Measurements from ENCODE around the gene PFDN6. TPM values are rescaled to one million over a fixed set of nuclear protein-coding genes. Genes with fewer than 3 reads are reported as not detected.

PFDN6 gene
- total and polyA plus RNA-seq, 7 donors: 57.2 to 296 (median 87.6) TPM

DNA sequence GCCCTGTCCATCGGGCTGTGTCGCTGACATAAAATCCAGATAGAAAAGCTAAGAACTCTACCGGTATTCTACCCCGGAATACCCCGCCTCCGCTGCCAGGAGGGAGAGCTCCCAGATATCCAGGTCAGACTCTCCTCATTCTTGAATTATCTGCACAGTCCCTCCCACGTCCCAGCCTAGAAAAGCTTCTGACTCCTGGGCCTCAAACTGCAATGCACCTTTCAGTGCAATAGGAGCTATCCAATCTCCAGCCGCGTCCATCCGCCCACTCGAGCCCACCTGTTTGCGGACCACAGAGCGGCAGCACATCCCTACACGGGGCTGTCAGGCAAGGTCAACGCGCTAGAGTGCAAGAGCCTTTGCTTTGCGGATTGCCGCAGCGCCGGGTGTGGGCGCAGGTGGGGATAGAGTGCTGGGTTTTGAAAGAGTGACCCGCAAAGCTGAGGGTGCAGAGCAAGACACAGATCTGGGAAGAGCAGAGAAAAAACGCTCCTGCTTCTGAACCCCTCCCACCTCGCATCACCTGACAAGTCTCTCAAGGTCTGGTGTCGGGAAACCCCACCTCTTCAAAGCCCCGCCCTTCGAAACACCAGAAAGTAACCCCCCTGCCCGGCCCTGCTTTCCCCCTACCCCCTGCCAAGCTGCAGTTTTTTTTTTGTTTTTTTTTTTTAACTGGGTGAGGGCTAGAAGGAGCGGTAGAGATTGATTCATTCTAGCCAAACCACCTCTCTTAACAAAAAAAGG lies 23.1 kb downstream of the PFDN6 start:
- Histone ChIP-seq H3K27ac (peak overlapping the region; percentile 91), H3K9me3 (no peaks in the 10 kb centered on the region), H3K4me1 (peaks cover 31% of the 10 kb centered on the region), H3K36me3 (ENCODE audit: insufficient read depth in 1 of 2, low read depth in 1 of 2) (peaks cover 0 to 17% of the 10 kb centered on the region in 2 donors), H3K27me3 (ENCODE audit: insufficient read depth in 3 of 3, low read length in 2 of 3) (no peaks in the 10 kb centered on the region), H3K4me3 (peak overlapping the region; percentile 98)
- ATAC-seq (peak in 3 of 4 donors; percentile 13 to 39 (median 25)), DNase-seq (peak; percentile 50 to 54)
- TF ChIP-seq, protein P1, sequence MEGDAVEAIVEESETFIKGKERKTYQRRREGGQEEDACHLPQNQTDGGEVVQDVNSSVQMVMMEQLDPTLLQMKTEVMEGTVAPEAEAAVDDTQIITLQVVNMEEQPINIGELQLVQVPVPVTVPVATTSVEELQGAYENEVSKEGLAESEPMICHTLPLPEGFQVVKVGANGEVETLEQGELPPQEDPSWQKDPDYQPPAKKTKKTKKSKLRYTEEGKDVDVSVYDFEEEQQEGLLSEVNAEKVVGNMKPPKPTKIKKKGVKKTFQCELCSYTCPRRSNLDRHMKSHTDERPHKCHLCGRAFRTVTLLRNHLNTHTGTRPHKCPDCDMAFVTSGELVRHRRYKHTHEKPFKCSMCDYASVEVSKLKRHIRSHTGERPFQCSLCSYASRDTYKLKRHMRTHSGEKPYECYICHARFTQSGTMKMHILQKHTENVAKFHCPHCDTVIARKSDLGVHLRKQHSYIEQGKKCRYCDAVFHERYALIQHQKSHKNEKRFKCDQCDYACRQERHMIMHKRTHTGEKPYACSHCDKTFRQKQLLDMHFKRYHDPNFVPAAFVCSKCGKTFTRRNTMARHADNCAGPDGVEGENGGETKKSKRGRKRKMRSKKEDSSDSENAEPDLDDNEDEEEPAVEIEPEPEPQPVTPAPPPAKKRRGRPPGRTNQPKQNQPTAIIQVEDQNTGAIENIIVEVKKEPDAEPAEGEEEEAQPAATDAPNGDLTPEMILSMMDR (IDR thresholded peaks at IDR 0.05): no peak
- WGBS, 3 donors: 10 to 17% (median 15%) methylated on average over 29 of the region's 29 CpGs
- intact Hi-C loops (cut with DNase I): loop anchor here in 1 of 2 donors (5.0 kb wide), 1 partner anchor 35 kb away; the partner anchor contains the start of gene B3GALT4

DNA sequence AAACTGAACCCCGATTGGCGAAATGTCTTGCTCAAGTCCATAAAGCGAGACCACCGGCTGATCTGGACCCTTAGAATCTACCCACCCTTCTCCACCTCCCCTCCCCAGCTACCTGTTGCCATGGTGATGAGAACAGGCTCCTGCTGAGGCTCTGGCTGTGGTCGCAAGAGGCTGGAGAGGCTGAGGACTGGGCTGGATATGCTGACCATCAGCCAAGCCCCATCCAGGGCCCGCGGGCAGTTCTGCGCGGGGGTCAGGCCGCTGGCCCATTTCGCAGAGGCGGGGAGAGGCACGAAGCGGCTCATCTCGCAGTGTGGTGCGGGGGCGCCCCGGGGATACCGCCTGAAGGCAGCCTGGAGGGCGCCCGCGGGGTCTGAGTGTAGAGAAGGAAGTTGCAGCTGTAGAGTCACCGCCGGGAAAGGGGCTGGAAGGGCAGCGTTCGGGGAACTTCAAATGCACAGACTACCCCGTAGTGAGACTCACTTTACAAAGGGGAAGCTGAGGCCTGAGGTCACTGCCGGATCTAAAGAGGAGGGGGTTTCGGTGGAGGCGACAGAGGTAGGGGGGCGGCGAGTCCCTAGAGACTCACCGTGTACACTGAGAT lies 23.8 kb downstream of the PFDN6 start:
- no peaks in the 10 kb centered on the region for H3K9me3 ChIP-seq
- ATAC-seq (peak in 2 of 4 donors; percentile 3 to 5), DNase-seq (peak; percentile 53 to 65)
- TF ChIP-seq, protein P1 (IDR thresholded peaks at IDR 0.05): no peak
- intact Hi-C loops (cut with DNase I): loop anchor here in 1 of 2 donors (5.0 kb wide), 1 partner anchor 36 kb away; the partner anchor contains the start of gene B3GALT4
- H3K36me3 ChIP-seq (ENCODE audit: insufficient read depth in 1 of 2, low read depth in 1 of 2): peaks cover 0 to 17% of the 10 kb centered on the region in 2 donors
- 1 to 2% (median 1%) methylated on average over 29 to 33 of the region's 33 CpGs for WGBS, 3 donors
- peak overlapping the region; percentile 91 for H3K27ac ChIP-seq
- peak overlapping the region; percentile 98 for H3K4me3 ChIP-seq
- peaks cover 33% of the 10 kb centered on the region for H3K4me1 ChIP-seq
- no peaks in the 10 kb centered on the region for H3K27me3 ChIP-seq (ENCODE audit: insufficient read depth in 3 of 3, low read length in 2 of 3)

DNA sequence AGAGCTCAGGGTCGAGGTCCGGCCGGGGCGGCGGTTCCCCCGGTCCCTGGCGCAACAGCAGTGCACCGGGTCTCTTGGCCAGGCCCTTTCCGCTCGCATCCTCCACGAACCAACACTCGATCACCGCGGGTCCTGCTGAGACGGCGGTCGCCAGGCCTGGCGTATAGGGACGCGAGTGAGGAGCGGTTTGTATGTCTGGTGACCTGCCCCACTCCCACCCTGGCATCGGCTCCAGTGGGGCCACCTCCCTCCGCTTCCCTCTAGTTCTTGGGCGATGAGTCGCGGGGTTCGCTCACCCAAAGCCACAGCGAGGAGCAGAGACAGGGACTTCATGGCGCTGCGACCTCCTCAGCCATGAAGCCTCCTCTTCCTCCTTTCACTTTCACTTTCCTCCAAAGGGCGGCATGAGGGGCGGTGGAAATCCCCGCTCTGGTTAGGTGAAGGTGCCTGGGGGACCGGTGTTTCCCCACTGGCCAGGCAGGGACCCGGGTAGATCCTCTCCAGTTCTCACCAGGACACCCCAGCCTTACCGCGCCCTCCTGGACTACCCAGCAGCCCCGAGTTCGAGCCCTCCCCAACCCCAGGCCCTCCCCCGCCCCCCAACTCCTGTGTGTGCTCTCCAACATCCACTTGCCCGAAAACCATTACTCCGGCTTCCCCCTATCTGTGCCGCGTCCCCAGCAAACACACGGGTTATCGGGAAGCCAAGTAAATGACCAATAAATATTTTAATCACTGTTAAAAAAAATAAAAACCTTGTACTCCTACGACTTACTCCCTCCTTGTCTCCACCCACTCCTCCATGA lies 24.5 kb downstream of the PFDN6 start, which contains the start of gene TAPBP:
Gene TAPBP (minus strand): TSS at position 370 of the 806 bp plus-strand sequence. CDS start 37 bp downstream, at position 333.
- Histone ChIP-seq H3K4me1 (peaks cover 40% of the 10 kb centered on the region), H3K4me3 (peak within 1 kb of the TSS; percentile 98), H3K27ac (peak within 1 kb of the TSS; percentile 91), H3K9me3 (no peaks in the 10 kb centered on the region), H3K27me3 (ENCODE audit: insufficient read depth in 3 of 3, low read length in 2 of 3) (no peaks in the 10 kb centered on the region), H3K36me3 (ENCODE audit: insufficient read depth in 1 of 2, low read depth in 1 of 2) (peaks cover 2 to 21% of the 10 kb centered on the region in 2 donors)
- DNase-seq (peak; percentile 55 to 76), ATAC-seq (peak; percentile 2 to 31 (median 18))
- intact Hi-C loops (cut with DNase I): loop anchor here (2.0 to 5.0 kb wide), 2 partner anchors 13 to 37 kb away; partner anchors contain the start of gene B3GALT4 (in 1 of the 2)
- TF ChIP-seq, protein P1 (IDR thresholded peaks at IDR 0.05): no peak
- WGBS, 3 donors: 0 to 1% (median 0%) methylated on average over 42 to 47 of the region's 47 CpGs

DNA sequence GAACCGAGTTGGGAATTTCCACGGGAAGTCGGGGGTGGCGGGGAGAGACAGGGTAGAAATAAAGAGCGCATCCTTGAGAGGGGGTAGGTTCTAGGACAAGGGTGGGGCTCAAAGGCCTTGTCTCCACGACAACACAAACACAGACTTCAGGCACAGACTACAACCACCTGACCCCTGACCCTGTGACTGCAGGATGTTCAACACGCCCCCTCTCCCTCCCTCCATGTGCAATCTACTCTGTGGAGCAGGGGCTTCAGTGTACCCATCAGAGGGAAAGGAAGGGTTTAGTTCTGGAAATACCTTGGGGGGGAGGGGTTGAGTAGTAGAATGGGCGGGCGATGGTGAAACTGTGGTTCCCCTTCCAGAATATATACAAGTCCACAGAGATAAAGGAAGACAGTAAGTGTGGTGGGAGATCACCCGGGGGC lies 25.1 kb downstream of the PFDN6 start:
- ATAC-seq: peak in 2 of 4 donors; percentile 12 to 23
- no peaks in the 10 kb centered on the region for H3K9me3 ChIP-seq
- H3K4me3 ChIP-seq: peak overlapping the region; percentile 98
- DNase-seq: peak; percentile 62 to 68
- H3K4me1 ChIP-seq: peaks cover 40% of the 10 kb centered on the region
- WGBS, 3 donors: 3 to 5% (median 3%) methylated on average over 10 of the region's 10 CpGs
- H3K27me3 ChIP-seq (ENCODE audit: insufficient read depth in 3 of 3, low read length in 2 of 3): no peaks in the 10 kb centered on the region
- H3K27ac ChIP-seq: peak overlapping the region; percentile 91
- TF ChIP-seq, protein P1 (IDR thresholded peaks at IDR 0.05): no peak
- intact Hi-C loops (cut with DNase I): loop anchor here (2.0 to 5.0 kb wide), 2 partner anchors 14 to 37 kb away; partner anchors contain the start of gene B3GALT4 (in 1 of the 2)
- H3K36me3 ChIP-seq (ENCODE audit: insufficient read depth in 1 of 2, low read depth in 1 of 2): peaks cover 3 to 24% of the 10 kb centered on the region in 2 donors

Data from psoas muscle (tissue), 8 donors.